Measurements from ENCODE around the gene GOLGA5. TPM values are rescaled to one million over a fixed set of nuclear protein-coding genes. Genes with fewer than 3 reads are reported as not detected.

The GOLGA5 gene, protein sequence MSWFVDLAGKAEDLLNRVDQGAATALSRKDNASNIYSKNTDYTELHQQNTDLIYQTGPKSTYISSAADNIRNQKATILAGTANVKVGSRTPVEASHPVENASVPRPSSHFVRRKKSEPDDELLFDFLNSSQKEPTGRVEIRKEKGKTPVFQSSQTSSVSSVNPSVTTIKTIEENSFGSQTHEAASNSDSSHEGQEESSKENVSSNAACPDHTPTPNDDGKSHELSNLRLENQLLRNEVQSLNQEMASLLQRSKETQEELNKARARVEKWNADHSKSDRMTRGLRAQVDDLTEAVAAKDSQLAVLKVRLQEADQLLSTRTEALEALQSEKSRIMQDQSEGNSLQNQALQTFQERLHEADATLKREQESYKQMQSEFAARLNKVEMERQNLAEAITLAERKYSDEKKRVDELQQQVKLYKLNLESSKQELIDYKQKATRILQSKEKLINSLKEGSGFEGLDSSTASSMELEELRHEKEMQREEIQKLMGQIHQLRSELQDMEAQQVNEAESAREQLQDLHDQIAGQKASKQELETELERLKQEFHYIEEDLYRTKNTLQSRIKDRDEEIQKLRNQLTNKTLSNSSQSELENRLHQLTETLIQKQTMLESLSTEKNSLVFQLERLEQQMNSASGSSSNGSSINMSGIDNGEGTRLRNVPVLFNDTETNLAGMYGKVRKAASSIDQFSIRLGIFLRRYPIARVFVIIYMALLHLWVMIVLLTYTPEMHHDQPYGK
- 35.5 and 36.3 TPM in 2 replicates for total RNA-seq

DNA sequence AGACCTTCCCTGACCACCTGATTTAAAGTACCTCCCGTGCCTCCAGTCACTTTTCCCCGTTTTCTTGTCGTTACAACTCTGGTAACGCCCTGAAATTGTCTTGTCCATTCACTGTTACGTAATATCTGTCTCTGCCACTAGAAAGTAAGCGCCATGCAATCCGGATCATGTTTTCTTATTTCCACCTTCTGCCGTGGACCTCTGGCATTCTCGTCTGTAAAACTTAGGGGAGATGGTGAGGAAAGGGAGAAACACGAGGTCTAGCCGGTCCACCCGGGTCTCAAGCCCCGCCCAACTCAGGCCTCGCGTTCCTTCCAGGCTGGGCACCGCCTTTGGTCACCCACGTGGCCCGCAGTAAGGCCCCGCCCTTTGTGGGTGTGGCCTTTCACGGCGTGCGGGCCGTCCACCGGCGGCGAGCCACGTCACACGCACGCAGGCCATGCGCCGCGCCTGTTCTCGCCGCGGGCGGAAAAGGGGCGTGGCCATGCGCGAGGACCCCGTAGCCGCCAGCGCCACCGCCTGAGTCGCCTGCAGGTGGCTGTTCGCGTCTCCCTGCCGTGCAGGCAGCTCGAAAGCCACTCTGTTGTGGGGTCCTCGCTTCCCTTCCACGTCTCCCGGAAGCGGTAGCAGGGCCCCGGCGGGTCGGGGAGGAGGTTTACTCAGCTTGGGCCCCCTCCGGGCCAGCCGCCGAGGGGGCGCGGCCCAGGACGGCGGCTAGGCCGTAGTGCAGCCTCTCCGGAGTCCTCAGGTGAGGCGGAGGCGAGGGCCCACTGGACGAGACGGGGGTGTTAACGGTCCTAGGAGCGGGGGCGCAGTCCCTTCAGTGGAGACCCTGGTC, at the start of gene GOLGA5:
TSS of gene GOLGA5 (plus strand) at position 597 of the 838 bp plus-strand sequence. CDS start 3,133 bp downstream, outside the sequence.

DNA sequence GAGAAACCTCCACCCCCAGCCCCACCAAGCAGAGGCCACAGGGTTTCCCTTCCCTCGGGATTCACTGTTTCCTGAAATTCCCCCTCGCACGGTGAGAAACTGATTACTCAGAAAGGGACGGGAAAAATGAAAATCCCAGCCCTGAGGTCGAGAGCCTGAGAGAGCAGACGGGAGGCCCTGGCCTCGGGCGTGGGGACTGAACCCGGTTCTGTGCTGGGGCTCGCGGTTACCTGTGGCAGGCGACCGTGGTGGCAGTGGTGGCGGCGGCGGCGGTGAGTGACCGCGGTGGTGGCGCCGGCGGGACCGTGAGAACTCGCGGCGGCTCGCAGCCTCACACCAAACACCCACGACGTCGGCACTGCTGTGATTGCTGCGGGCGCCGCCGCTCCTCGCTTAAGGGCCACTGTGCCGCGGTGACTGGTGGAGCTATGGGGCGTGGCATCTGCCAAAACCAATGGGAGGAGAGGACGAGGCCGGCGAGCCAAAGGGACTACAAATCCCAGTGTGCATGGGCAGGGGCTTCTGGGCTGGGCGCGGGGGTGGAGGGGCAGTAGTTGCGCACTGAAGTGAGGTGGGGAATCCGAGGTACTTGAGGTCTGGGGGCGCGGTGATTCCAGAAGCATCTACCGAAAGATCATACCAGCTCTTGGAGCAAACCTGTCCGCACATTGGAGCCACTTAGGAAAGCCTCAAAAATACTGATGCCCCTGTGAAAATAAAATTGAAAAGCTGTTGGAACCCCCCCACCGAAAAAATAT, 45.7 kb upstream of the GOLGA5 start, which contains the start of gene LGMN:
TSS of gene LGMN (minus strand) at position 369 of the 758 bp plus-strand sequence. CDS start 15,841 bp downstream, outside the sequence.

Other genes starting within 250 kb of the GOLGA5 start
- gene LGMN, start 45.7 kb upstream of the GOLGA5 start, total RNA-seq: 43.6 and 48.8 TPM in 2 replicates
- gene CHGA, start 128.8 kb downstream of the GOLGA5 start, total RNA-seq: not detected in 2 replicates